ENCODE results near the gene HTT-AS.

DNA sequence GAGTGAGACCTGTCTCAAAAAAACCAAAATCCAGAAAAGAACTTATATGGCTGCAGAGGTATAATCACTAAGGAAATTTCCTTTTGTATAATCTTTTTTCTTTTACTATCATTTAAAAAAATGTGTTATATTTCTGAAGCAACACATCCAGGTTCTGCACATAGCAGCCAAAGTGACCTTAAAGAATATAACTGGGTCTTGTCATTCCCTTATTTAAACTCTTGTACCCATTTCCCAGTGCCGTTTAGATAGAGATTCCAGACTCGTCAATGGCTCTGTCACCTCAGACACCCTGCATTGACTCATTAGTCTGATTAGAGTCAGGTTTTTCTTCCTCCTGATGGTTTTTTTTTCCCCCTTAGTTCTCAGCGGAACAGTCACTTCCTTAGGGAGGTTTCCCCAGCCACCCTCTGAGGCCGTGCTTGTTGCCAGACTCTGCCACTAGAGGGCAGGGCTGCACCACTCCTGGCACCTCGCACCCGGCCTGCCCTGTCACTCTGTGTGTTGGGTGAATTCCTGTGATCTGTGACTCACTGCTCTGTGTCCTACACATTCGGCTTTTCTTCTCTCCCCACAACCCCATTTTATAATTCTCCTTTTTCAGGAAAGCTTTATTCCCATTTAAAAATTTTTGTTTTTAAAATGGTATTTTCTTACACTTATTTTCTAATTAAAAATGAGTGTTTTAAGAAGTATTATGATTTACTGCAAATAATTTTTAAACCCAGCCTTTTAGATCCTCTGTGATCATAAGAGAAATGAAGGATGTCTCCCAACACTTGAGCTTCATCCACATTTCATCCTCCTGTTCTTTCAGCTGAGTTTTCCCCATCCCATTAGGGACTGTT is 32.2 kb upstream of the HTT-AS start:
- TF ChIP-seq GATA3 (IDR thresholded peaks at IDR 0.05; ENCODE audit: low read depth, low read length) (no peak), GATA2 (IDR thresholded peaks at IDR 0.05; ENCODE audit: low read depth, low read length) (no peak)

All from SH-SY5Y (cell line).